ENCODE results near the gene ZNF605.
"Not testable (repeated sequence)": the region's sequence is repeated elsewhere in the genome, so short reads cannot be mapped to it uniquely, and the experiment has no call there.

ZNF605 gene

DNA sequence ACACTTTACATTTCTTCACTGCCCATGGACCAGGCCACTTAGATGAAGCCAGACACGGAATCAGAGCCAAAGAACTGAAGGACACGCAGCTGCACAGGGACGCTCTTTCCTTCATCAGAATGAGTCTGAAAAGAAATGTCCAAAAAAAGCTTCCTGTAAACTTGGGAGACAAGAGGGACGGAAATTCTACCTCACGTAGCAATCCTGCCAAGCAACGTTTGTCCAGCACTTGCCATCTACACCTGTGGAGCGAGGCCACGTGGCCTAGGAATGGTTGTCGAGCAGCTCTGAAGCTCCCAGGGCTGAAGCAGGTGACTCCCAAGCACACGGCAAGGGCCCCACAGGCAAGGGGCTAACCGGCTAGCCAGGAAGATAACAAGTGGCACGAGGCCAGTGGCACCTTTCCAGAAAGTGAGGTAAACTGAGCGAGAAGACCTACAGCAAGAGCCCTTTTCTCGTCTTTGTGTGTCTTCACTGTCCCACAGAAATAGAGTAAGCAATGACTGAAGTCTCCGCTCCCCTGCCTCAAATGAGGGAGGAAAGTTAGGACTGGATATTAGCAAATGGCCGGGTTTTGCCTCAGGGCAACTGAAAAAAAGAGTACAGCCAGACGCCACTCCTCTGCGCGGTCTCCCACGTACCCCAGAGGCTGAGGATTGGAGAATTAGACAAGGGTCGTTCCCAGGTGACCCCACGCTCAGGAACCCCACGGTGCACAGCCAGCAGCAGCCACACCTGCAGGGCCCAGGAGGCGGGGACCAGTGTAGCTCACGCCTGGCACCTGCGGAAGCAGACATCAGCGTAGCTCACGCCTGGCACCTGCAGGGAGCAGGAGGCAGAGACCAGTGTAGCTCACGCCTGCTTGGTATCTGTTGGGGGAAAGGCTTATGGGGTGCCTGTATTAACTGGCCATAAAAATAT, 7.7 kb downstream of the ZNF605 start:
- DNase-seq (ENCODE audit: low spot score), result peak; percentile 36

DNA sequence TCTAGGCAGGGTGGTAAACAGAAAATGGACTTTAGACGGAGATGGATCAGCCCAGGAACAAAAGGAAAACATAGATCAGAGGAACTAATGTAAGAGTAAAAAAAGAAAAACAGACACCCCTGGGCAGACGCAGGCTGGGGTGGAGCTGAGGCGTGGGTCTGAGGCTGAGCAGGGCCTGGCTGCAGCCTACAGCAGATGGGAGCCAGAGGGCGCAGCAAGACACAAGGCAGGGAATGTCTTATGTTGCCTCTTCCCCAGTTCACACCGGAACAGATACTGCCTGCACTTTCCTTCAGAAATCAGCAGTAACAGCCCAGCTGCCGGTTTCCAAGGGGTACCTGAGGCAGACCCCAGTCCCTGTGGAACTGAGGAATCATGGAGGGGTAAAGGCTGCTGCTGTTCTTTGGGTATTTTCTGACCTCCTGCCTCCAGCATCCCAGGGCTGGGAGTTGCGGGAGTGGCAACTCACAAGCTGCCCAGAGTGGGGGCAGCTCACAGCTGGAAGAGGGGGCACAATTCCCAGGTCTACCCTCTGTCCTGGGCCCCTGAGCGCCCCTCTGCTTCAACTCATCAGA, 9.8 kb downstream of the ZNF605 start:
- peak; percentile 21 for DNase-seq (ENCODE audit: low spot score)

GRCh38 chr12:132945806-132946205, 10.3 kb downstream of the ZNF605 start:
- DNase-seq (ENCODE audit: low spot score), result peak; percentile 16

- DNase-seq (ENCODE audit: low spot score), result no peak
These were observed 13.5 kb downstream of the ZNF605 start for GRCh38 chr12:132942611-132943010.

- DNase-seq (ENCODE audit: low spot score), result no peak
These were observed 14.7 kb downstream of the ZNF605 start for GRCh38 chr12:132941336-132941954.

GRCh38 chr12:132940071-132940719, 15.9 kb downstream of the ZNF605 start:
- peak; percentile 13 for DNase-seq (ENCODE audit: low spot score)

GRCh38 chr12:132938807-132939206, 17.3 kb downstream of the ZNF605 start:
- DNase-seq (ENCODE audit: low spot score), result not testable (repeated sequence)

GRCh38 chr12:132937476-132937875, 18.6 kb downstream of the ZNF605 start:
- no peak for DNase-seq (ENCODE audit: low spot score)

DNA sequence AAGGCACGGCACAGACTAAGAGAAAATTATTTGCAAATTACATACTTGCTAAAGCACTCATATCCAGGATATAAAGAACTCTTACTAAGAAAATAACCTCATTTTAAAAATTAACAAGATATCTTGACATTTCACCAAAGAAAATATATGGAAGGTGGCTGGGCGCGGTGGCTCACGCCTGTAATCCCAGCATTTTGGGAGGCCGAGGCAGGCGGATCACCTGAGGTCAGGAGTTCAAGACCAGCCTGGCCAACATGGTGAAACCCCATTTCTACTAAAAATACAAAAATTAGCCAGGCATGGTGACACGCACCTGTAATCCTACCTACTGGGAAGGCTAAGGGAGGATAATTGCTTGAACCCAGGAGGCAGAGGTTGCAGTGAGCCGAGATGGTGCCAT, 19.2 kb downstream of the ZNF605 start:
- not testable (repeated sequence) for DNase-seq (ENCODE audit: low spot score)

- DNase-seq (ENCODE audit: low spot score), result no peak
These were observed 19.9 kb downstream of the ZNF605 start for GRCh38 chr12:132936163-132936562.

DNA sequence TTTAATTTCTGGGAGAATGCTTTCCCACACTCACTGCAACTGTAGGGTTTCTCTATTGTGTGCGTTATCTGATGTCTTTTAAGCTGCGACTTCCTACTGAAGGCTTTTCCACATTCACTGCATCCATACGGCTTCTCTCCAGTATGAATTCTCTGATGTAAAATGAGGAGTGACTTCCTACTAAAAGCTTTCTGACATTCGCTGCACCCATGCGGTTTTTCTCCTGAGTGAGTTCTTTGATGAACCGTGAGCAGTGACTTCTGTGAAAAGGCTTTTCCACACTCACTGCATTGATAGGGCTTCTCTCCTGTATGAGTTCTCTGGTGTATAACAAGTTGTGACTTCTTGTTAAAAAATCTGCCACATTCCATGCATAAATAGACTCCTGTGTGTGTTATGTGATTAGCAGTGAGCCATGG, 29.7 kb downstream of the ZNF605 start:
- no peak for DNase-seq (ENCODE audit: low spot score)

DNA sequence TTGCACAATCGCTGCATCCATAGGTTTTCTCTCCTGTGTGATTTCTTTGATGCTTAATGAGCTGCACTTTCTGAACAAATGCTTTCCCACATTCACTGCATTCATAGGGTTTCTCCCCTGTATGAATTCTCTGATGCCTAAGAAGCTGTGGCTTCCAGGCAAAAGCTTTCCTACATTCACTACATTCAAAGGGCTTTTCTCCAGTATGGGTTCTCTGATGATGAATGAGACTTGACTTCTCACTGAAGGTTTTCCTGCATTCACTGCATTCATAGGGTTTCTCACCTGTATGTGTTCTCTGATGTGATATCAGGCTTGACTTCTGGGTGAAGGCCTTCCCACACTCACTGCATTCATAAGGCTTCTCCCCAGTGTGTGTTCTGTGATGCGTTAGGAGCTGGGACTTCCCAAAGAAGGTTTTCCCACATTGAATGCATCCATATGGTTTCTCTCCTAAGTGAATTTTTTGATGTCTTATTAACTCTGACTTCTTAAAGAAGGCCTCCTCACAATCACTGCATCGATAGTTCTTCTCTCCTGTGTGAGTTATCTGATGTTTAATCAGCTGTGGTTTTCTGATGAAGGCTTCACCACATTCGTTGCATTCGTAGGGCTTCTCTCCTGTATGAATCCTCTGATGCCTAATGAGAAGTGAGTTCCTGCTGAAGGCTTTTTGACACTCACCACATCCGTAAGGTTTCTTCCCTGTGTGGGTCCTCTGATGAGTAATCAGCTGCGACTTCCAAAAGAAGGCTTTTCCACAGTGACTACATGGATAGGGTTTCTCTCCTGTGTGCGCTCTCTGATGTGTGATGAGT, 30.3 kb downstream of the ZNF605 start:
- DNase-seq (ENCODE audit: low spot score), result no peak

DNA sequence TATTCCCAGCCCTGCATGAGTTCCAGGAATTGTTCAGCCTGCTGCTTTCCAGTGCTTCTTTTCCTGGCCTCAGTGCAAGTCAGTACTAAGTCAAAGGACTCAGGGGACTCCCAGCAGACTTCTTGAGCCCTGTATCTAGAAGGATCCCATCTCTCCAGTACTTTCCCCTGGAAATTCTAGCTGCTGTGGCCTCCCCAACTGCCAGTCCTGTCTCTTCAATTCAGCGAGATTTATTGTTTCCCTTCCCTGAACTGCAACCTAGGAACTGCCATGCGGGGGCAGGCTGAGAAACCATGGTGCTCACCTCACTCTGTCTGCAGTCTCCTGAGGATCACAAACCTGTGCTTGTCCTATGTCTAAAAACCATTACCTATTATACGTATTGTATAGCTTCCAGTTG, 31.8 kb downstream of the ZNF605 start:
- no peak for DNase-seq (ENCODE audit: low spot score)

DNA sequence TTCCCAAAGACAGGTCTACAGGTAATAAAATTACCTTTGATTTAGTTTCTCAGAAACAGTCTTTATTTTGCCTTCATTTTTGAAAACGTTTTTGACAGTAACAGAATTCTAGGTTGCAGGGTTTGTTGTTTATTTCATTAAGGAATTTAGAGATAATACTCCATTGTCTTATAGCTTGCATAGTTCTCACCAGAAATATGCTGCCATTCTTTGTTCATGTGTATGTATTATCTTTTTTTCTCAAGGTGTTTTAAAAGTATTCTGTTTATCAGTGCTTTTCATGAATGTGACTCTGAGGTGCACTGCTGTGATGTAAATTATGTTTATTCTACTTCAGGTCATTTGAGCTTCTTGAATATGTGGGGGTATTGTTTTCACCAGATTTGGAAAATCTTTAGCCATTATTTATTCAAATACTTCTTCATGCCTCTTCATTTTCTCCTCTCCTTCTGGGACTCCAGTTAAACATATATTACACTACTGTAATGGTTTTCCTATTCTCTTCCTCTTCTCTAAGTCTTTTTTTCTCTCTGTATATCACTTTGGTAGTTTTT, 32.7 kb downstream of the ZNF605 start:
- DNase-seq (ENCODE audit: low spot score), result no peak

- no peak for DNase-seq (ENCODE audit: low spot score)
These were observed 33.4 kb downstream of the ZNF605 start for GRCh38 chr12:132922676-132923075.

- no peak for DNase-seq (ENCODE audit: low spot score)
These were observed 34.4 kb downstream of the ZNF605 start for GRCh38 chr12:132921685-132922084.

GRCh38 chr12:132918680-132919079, 37.4 kb downstream of the ZNF605 start:
- DNase-seq (ENCODE audit: low spot score), result no peak

GRCh38 chr12:132909030-132909368, 47.1 kb downstream of the ZNF605 start:
- DNase-seq (ENCODE audit: low spot score), result no peak

GRCh38 chr12:132908145-132909029, 47.7 kb downstream of the ZNF605 start:
- DNase-seq (ENCODE audit: low spot score), result peak; percentile 100

DNA sequence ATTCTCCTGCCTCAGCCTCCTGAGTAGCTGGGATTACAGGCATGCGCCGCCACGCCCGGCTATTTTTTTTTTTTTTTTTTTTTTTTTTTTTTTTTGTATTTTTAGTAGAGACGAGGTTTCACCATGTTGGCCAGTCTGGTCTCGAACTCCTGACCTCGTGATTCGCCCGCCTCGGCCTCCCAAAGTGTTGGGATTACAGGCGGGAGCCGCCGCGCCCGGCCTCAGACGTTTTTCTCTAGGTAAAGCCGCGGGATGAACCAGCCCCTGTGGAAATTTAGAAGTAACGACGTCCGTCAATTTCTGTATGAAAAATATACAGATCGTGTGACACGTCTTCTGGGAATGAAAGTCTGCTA, 48.3 kb downstream of the ZNF605 start:
- DNase-seq (ENCODE audit: low spot score), result not testable (repeated sequence)
